Measurements from ENCODE around the gene NLE1. TPM values are rescaled to one million over a fixed set of nuclear protein-coding genes. Genes with fewer than 3 reads are reported as not detected.

The NLE1 gene
- total RNA-seq, 2 donors from 2014 or later, result 7.8 to 10.5 TPM

Other genes with a start within 250 kb of the NLE1 start
- gene CCT6B, start 180.8 kb downstream of the NLE1 start, total RNA-seq, result 1 to 10 TPM in 1 of 2 donors, under 1 TPM in 1; 0.89 to 1.8 TPM
- 10 to 100 TPM; 14.4 to 15.1 TPM for gene ZNF830, start 180.8 kb downstream of the NLE1 start, total RNA-seq
- gene LIG3, start 161.8 kb downstream of the NLE1 start, total RNA-seq, result 10 to 100 TPM; 30.2 to 42.5 TPM
- 10 to 100 TPM; 53.4 to 60.8 TPM for gene RFFL, start 78.6 kb downstream of the NLE1 start, total RNA-seq
- gene RAD51D, start 22.4 kb downstream of the NLE1 start, total RNA-seq, result 1 to 10 TPM; 8.8 to 8.9 TPM
- not detected for gene FNDC8, start 20.7 kb downstream of the NLE1 start, total RNA-seq
- not detected for gene UNC45B, start 5.5 kb upstream of the NLE1 start, total RNA-seq
- not detected for gene SLC35G3, start 52.1 kb upstream of the NLE1 start, total RNA-seq
- 10 to 100 TPM in 1 of 2 donors, 1 to 10 TPM in 1; 7.7 to 12.8 TPM for gene SLFN5, start 100.8 kb upstream of the NLE1 start, total RNA-seq
- gene SLFN11, start 231.3 kb upstream of the NLE1 start, total RNA-seq, result 1 to 10 TPM; 3.7 to 7.7 TPM